Fibroblast of skin of scalp (primary cell): ENCODE results near the gene UBASH3A.

Experiments used
- DNase-seq: peaks from one replicate; pipeline ENCODE4 v3.0.0-alpha.2; 2013

Gene UBASH3A

GRCh38 chr21:42492201-42492600 is 88.5 kb downstream of the UBASH3A start:
- no peak for DNase-seq

- DNase-seq: no peak
These were observed 89.7 kb downstream of the UBASH3A start for GRCh38 chr21:42493109-42494060.

- no peak for DNase-seq
These were observed 91.3 kb downstream of the UBASH3A start for GRCh38 chr21:42495027-42495426.

- no peak for DNase-seq
These were observed 92.0 kb downstream of the UBASH3A start for GRCh38 chr21:42495765-42496119.

- DNase-seq: peak; percentile 98
These were observed 92.6 kb downstream of the UBASH3A start, which contains the start of gene RSPH1 for GRCh38 chr21:42496120-42496838. Gene RSPH1, minus strand, starts transcription at chr21:42496224. Its CDS starts 38 bp downstream, at chr21:42496186.

GRCh38 chr21:42496839-42497202 is 93.1 kb downstream of the UBASH3A start:
- no peak for DNase-seq
